ENCODE data around the gene TBCB. TPM values are rescaled to one million over a fixed set of nuclear protein-coding genes. Genes with fewer than 3 reads are reported as not detected.
"Not testable (repeated sequence)": the region's sequence is repeated elsewhere in the genome, so short reads cannot be mapped to it uniquely, and the experiment has no call there.

TBCB gene
- polyA plus RNA-seq, 1 donor: 110 TPM

DNA sequence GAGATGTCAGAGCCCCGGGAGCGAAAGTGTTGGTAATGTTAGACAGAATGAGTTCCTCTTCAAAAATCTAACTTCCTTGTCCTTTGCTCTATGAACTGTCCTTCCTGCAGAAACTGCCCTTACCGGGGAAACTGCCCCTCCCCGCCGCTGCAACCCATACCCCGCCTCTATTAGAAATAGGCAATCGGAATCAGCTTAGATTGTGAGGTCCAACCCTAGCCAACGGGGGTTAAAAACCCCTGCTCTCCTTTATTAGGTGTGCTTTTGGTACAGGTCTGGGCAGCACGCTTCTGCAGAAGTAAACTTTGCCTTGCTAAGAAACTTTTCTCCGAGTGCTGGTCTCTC, 13.1 kb downstream of the TBCB start:
- DNase-seq: no peak

DNA sequence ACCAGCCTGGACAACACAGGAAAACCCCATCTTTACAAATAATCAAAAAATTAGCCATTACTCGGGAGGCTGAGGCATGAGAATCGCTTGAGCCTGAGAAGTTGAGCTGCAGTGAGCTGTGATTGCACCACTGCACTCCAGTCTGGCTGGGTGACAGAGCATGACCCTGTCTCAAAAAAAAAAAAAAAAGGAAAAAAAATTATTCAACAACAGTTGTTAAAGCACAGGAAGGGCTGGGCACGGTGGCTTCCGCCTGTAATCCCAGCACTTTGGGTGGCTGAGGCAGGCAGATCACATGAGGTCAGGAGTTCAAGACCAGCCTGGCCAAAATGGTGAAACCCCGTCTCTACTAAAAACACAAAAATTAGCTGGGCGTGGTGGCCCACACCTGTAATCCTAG, 16.0 kb downstream of the TBCB start:
- DNase-seq: not testable (repeated sequence)

DNA sequence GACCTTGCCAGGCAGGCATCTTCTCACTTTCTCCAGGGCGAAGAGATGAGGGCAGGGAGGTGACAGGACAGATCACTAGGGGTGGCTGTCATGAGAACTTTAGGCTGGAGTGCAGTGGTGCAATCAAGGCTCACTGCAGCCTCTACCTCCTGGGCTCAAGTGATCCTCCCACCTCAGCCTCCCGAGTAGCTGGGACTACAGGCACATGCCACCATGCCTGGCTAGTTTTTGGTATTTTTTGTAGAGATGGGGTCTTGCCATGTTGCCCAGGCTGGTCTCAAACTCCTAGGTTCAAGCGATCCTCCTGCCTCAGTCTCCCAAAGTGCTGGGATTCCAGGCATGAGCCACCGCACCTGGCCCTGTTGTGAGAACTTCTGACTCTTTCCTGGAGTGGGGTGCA, 19.6 kb downstream of the TBCB start:
- DNase-seq: not testable (repeated sequence)

DNA sequence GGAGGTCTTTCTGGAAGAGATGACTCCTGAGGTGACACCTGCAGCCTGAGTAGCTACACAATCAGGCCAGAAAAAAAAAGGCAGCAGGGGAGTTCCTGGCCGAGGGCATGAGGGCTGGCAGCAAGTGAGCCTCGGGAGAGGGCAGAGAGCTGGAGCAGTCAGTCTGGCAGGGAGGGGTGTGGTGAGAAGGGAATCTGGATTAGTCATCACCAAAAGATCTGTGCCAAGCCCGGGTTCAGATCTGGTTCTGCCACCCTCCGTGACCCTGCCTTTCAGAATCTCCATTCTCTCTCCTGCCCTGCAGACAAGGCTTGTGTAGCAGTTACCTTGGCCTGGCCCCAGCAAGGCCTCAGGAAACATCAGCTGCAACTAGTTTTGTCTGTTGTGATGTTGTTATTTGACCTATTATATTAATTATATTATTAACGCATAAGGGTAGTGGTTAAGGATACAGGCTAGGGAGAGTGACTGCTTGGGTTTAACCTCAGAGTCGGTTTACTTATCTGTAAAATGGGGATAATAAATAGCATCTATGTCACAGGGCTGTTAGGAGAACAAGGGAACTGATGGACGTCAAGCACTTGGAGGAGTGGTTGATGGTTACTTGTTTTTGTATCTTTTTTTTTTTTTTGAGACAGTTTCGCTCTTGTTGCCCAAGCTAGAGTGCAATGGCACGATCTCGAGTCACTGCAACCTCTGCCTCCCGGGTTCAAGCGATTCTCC, 21.9 kb downstream of the TBCB start:
- no peak for DNase-seq

DNA sequence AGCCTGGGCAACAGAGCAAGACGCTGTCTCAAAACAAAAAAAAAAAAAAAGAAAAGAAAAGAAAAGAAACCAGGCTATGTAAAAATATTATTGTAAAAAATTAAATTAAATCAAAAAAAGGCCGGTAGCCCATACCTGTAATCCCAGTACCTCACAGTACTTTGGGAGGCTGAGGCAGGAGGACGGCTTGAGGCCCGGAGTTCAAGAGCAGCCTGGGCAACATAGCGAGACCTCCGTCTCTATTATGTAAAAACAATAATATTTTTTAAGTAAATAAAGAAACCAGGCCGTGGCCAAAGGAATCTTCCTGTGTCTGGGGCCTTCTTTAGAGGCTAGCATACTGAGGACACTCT, 23.8 kb downstream of the TBCB start:
- DNase-seq: no peak

DNA sequence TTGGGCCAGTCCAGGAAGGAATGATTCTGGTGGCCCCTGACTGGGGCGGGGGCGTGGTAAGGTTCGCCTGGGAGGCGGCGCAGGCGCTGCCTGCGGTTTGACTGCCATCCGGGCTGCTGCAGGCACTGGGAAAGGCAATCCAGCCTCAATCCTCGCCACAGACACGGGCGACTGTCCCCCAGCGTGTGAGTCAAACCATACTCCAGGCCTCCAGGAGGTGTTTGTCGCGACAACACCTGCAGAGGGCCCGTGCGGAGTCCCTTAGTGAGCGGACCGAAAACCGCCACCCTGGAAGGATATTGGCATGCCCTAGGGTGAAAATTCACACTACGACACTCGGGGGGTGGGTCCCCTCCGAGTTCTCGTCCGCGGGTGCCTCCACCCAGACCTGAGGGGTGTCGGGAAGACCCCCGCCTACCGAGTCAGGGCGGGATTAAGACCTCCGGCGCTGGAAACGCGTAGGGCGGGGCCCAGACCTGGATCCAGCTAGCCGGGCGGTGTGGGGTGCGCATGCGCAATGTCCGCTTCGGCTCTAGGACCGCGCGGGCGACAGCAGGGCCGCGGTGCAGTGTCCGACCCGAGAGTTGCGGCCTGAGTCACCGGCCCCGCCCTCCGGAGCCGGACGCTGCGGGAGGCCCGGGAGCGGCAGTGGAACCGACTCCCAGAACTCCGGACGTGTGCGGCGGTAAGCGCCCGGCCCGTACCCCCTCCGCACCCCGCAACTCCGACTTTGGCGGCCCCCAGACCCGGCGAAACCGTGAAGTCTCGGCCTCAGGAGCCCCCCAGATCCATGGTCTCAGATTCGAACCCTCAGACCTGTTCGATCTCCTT, 24.4 kb downstream of the TBCB start, which contains the start of gene CAPNS1:
Gene CAPNS1, plus strand, starts transcription at position 594 of the 831 bp plus-strand sequence. CDS start 946 bp downstream, outside the sequence.
- peak; percentile 98 for DNase-seq

DNA sequence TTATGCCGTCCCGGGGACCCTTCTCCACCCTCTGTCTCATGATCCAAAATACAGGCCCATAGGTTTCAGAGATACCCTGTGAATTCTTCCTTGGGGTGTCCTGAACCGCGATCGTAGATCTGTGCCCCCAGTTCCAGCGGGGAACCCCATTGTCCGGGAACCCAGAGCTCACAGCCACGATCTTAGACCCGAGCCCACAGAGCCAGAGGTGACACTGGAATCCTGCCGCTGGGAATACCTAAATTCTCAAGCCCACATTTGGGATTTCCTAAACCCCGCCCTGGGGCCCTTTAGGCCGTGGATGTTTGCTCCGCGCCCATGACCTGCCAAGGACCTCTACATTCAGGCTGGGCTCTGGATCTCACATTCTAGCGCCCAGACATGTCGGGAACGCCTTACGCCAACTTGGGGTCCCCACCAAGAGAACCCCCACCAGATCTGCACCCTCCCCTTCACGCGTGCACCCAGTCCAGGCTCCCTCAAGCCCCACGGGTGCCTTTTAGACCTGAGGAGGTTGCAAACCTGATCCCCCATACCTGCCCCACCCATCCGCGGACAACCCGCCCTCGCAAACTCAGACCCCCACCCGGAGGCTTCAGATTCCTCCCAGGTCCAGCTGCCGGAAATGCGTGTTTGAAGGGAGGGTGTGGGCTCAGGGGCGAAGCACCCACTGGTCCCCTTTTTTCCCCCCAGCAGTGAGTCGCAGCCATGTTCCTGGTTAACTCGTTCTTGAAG, 25.2 kb downstream of the TBCB start:
- DNase-seq: peak; percentile 36

DNA sequence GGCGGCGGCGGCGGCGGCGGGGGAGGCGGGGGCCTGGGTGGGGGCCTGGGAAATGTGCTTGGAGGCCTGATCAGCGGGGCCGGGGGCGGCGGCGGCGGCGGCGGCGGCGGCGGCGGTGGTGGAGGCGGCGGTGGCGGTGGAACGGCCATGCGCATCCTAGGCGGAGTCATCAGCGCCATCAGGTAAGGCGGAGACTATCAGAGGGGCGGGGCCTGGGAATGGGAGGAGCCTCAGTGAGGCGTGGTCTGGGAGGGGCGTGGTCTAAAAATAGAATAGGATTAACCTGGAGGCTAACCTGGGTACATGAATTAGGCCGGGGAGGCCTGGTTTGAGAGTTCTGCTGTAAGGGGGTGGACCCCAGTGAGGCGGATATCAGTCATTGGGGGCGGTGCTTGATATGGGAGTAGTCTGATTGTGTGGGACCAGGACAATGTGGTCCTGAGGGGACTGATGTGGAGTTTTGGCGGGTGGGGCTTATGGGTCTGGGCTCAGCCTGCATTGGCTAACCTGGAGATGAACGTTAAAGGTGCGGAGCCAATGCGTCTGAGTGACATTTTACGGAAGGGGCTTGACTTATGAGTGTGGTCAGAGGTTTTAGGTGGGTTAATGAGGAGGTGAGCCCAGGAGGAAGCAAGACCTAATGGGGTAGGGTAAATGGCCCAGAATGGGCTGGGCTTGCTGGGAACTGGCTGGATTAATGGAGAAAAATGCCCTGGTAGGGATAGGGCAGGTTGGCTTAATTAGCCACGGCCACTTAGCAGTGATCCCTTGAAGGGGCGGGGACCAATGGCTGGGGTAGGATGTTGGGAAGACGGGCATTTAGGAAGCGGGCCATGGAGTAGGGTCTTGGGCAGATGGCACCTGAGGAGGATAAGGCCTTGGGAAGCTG, 26.0 kb downstream of the TBCB start:
- DNase-seq: peak; percentile 77

DNA sequence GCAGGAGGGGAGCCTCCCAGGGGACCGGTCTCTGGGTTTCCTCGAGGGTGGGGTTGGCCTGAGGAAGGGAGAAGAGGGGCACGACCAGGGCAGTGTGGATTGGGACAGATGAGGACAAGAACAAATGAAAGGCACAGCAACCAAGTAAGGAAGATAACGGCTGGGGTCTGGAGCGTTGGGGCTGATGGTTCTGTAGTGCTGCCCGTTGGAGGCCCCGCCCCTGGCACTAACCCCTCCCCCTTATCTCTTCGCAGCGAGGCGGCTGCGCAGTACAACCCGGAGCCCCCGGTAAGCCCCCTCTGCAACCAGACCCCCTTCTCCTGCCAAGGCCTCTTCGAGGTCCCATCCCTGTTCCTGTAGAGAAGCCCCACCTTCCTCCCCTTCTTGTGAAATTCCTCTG, 26.8 kb downstream of the TBCB start:
- no peak for DNase-seq

DNA sequence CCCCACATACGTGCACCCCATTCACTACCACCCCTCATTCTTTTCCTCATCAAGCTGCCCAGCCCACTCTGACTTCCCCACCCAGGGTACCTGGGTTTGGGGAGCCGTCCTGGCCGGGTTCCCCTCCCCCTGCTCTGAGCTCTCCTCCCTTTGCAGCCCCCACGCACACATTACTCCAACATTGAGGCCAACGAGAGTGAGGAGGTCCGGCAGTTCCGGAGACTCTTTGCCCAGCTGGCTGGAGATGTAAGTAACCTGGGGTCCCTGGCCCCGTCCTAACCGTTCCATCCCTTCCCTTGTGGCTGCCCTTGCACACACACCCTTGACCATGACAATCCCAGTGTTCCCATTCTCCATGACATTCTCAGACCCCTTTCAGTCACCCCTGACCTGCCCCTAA, 27.2 kb downstream of the TBCB start:
- DNase-seq: no peak

DNA sequence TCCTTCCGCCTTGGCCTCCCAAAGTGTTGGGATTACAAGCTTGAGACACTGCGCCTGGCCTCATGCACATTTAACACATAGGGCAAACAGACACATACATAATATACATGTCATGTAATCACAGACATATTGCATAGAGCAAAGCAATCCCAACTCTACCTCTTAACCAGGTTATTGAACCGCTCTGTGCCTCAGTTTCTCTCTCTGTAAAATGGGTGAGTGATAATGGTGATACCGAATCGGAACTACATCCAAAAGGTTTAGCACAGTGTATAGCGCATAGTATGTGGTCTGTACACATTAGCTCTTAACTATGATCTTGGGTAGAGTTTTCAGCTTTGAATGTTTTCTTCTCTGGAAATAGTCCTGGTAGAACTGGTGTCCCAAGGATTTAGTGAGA, 29.4 kb downstream of the TBCB start:
- no peak for DNase-seq

DNA sequence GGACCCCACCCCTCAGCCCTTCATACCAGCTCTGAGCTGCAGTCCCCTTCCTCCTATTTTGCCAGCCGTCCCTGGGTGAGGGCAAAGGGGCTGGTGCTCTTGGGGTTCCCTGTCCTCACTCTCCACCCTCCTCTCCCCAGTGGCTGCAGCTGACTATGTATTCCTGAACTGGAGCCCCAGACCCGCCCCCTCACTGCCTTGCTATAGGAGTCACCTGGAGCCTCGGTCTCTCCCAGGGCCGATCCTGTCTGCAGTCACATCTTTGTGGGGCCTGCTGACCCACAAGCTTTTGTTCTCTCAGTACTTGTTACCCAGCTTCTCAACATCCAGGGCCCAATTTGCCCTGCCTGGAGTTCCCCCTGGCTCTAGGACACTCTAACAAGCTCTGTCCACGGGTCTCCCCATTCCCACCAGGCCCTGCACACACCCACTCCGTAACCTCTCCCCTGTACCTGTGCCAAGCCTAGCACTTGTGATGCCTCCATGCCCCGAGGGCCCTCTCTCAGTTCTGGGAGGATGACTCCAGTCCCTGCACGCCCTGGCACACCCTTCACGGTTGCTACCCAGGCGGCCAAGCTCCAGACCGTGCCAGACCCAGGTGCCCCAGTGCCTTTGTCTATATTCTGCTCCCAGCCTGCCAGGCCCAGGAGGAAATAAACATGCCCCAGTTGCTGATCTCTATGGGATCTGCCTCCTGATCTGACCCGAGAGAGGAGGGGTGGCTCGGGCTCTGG, 34.6 kb downstream of the TBCB start:
- DNase-seq: no peak

DNA sequence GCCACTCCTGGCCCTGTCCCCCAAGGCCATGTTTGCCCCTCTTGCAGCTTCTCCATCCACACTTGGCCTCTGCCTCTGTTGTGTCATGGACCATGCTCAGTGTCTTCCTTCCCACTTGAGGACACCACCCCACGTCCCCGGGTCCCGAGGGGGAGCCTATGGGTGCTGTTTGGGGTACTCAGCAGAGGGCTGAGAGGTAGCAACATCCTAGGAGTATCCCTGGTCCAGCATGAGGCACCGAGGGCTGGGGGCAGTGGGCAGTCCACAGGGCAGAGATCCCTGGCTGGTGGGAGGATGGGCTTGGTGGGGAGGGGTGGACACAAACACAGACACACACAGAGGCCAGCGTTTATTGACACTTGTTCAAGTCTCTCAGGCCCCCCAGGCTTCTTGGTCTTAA, 35.3 kb downstream of the TBCB start:
- DNase-seq: no peak

DNA sequence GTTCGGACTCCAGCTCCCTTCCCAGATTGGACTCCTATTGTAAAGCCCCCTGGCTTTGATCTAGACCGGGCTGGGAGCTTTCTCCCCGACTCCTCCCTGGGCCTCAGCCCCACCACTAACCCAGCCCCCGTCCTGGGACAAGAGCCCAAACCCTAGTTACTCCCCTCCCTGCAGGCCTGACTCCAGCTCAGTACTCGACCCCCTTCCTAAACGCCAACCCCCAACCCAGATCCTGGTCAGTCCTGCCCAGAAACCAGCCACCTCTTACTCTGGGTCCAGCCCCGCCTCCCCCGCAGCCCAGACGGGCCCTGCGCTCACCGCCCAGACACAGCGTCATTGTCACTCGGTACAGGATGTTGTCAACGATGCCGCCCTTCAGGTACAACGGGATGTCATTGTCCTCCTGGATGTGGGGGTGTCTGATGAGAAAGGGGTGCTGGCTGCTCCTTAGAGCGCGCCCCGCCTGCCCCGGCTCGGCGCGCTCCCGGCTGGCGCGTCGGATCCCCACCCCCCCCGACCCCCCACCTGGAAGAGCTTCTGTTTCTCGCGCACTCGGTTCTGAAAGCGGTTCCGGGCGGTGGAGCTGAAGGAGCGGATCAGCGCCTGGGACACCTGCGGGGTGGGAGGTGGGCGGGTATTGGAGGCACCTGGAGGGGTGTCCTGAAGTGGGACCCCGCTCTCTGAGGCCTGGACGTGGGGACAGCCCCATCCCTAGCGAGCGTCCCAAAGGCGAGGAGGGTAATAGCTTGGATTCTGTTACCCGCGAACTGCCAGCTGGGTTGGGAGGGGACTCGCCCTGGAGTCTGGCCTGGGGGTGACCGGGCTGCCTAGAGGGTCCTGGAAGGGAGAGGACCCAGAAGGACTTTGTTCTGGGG, 36.1 kb downstream of the TBCB start:
- DNase-seq: peak; percentile 55

DNA sequence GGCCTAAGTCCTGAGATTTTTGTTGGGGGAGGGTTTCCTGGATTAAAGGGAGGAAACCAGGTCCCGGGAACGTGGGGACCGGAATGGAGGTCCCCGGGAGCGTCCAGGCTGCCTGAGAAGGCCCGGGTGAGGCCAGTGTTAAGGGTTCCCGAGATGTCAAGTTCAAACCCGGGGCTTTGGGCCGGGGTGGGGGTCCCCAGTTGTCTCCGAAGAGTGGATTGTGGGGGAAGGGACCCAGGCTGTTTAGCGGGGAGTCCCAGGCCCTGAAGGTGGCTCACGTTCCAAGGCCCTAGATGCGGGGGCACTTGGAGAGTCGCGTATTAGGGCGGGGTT, 36.7 kb downstream of the TBCB start:
- no peak for DNase-seq

DNA sequence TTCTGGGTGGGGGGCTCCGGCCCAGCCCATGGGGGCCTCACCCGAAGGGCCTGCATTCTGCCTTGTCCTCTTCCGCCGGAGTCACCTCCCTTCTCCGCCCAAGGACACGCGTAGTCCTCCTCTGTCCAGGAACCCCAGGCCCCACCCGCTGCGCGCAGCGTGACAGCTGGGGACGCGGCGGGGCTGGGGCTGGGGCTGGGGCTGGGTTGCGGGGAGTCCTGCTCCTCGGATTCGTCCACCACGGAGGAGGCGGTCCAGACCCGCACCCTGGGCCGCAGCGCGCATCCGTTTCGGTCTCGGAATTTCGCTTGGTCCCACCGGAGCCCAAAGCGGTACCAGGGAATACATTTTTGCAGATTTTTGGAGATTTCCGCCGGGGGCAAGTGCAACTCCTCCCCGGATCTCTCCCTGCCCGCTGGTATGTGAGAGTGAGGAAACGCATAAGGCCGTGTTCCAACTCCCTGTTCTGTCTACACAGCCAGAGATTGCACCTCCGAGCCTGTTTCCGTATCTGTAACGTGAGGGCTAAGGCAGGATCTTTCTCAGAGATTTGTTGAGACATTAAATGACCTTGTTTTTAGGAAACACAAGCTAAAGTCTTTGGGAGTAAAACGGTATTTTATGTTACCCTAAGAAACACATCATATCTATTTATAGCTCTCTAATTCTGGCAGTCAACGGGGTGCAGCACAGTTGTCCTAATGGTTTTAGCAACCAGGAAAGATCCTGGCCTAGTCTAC, 37.3 kb downstream of the TBCB start, which contains the start of gene COX7A1:
Gene COX7A1, minus strand, starts transcription at position 96 of the 740 bp plus-strand sequence. Its CDS starts 40 bp downstream, at position 56.
- peak; percentile 46 for DNase-seq

DNA sequence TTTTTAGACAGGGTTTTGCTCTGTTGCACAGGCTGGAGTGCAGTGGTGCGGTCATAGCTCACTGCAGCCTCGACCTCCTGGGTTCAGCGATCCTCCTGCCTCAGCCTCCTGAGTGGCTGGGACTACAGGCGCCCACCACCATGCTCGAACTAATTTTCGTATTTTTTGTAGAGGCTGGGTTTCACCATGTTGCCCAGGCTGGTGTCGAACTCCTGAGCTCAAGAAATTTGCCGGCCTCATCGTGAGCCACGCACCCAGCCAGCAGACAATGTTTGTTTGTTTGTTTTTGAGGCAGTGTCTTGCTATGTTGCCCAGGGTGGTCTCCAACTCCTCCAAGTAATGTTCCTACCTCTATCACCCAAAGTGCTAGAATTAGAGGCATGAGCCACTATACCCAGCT, 37.9 kb downstream of the TBCB start:
- DNase-seq: no peak

DNA sequence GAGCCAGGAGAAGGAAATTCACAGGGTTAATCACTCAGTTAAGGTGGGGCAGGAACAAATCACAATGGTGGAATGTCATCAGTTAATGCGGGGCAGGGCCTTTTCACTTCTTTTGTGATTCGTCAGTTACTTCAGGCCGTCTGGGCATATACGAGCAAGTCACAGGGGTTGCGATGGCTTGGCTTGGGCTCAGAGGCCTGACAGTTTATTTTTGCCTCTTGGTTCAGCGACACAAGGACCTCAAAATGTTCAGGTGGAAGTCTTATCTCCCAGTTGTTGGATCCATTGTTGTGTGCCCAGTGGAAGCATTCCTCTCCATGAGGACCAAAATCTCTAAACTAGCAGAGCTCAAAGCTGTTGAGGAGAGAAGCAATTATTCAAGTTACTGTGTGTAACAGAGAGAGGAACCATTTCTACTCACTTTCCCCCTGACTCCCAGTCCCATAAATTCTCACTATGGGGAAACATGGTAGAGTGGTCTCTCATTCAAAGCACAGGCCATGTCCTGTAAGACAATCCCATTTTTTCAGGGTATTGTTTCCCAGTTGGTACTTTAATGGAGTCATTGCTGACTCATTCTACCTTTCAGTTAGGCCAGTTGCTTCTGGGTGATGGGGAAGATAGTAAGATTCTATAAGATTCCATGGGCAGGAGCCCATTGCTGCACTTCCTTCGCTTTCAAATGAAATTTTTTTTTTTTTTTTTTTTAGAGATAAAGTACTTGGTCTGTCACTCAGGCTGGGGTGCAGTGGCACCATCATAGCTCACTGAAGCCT, 45.7 kb downstream of the TBCB start:
- DNase-seq: no peak

DNA sequence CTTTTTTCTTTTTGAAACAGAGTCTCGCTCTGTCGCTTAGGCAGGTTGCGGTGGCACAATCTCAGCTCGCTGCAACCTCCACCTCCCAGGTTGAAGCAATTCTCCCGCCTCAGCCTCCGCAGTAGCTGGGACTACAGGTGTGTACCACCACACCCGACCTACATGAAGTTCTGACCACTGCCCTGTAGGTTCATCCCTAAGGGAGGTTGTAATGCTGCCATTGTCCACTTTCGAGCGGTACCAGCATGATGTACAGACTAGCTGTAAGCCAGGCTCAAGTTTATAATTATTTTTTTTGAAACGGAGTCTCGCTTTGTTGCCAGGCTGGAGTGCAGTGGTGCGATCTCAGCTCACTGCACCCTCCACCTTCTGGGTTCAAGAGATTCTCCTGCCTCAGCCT, 48.5 kb downstream of the TBCB start:
- no peak for DNase-seq

All from left kidney (tissue), 2 donors.